Stimulated activated CD4-positive, alpha-beta T cell treated with anti-CD3 and anti-CD28 coated beads, TNF-alpha, amount 100 ng/mL, for 24 hours (primary cell): ENCODE measurements around the gene WDR46.
"Not testable (repeated sequence)": the region's sequence is repeated elsewhere in the genome, so short reads cannot be mapped to it uniquely, and the experiment has no call there.

Experiments used
- DNase-seq, 3 experiments: peaks; one replicate each; pipeline ENCODE4 v3.0.0-alpha.2; 2020; ENCODE audit warnings: low read depth in 3 of 3

Gene WDR46

GRCh38 chr6:33288141-33288920 lies 708 bp downstream of the WDR46 start:
- DNase-seq: no peak

GRCh38 chr6:33286946-33287914 lies 1.8 kb downstream of the WDR46 start:
- DNase-seq: no peak

- not testable (repeated sequence) for DNase-seq
These were observed 3.8 kb downstream of the WDR46 start for GRCh38 chr6:33285214-33285613.

- DNase-seq: no peak
These were observed 8.5 kb downstream of the WDR46 start for GRCh38 chr6:33280539-33280938.

GRCh38 chr6:33279971-33280511 lies 9.0 kb downstream of the WDR46 start:
- no peak for DNase-seq

- no peak for DNase-seq
These were observed 9.8 kb downstream of the WDR46 start for GRCh38 chr6:33279257-33279695.

- no peak for DNase-seq
These were observed 10.2 kb downstream of the WDR46 start for GRCh38 chr6:33278810-33279209.

- no peak for DNase-seq
These were observed 10.7 kb downstream of the WDR46 start for GRCh38 chr6:33278392-33278741.

- DNase-seq: peak in 1 of 3 experiments; percentile 29
These were observed 11.2 kb downstream of the WDR46 start for GRCh38 chr6:33277663-33278391.

GRCh38 chr6:33276864-33277662 lies 12.0 kb downstream of the WDR46 start, which contains the start of gene B3GALT4:
Gene B3GALT4, plus strand, starts transcription at chr6:33277123. Its CDS starts 297 bp downstream, at chr6:33277420.
- DNase-seq: peak; percentile 48 to 85 (median 68)

GRCh38 chr6:33276581-33276863 lies 12.5 kb downstream of the WDR46 start:
- DNase-seq: no peak

GRCh38 chr6:33275795-33276580 lies 13.1 kb downstream of the WDR46 start:
- not testable (repeated sequence) for DNase-seq

GRCh38 chr6:33273924-33274902 lies 14.8 kb downstream of the WDR46 start:
- DNase-seq: no peak

GRCh38 chr6:33273129-33273923 lies 15.7 kb downstream of the WDR46 start:
- no peak for DNase-seq

GRCh38 chr6:33272275-33273128 lies 16.5 kb downstream of the WDR46 start:
- DNase-seq: no peak

GRCh38 chr6:33271468-33272274 lies 17.4 kb downstream of the WDR46 start, which contains the start of the genes RPS18 and VPS52:
Gene RPS18, plus strand, starts transcription at chr6:33272075. Its CDS starts 45 bp downstream, at chr6:33272120.
Gene VPS52, minus strand, starts transcription at chr6:33271876. Its CDS starts 201 bp downstream, at chr6:33271675.
- peak; percentile 78 to 90 (median 86) for DNase-seq
